Measurements from ENCODE around the gene CLK2.

Gene CLK2

GRCh38 chr1:155273343-155274245 is at the start of gene CLK2:
Gene CLK2 (minus strand): TSS chr1:155273504. CDS start chr1:155270977, 2,527 bp downstream.
- peak; percentile 94 for DNase-seq

- no peak for DNase-seq
Observed at GRCh38 chr1:155322571-155322952, 49.3 kb upstream of the CLK2 start.

- DNase-seq: no peak
Observed at GRCh38 chr1:155321639-155322503, 48.6 kb upstream of the CLK2 start.

GRCh38 chr1:155320661-155321617 is 47.6 kb upstream of the CLK2 start, which contains the start of gene RUSC1:
Gene RUSC1 (plus strand): TSS chr1:155320894. CDS start chr1:155321774, 880 bp downstream.
- peak; percentile 73 for DNase-seq

GRCh38 chr1:155320252-155320651 is 46.9 kb upstream of the CLK2 start:
- DNase-seq: no peak

- no peak for DNase-seq
Observed at GRCh38 chr1:155319536-155319935, 46.2 kb upstream of the CLK2 start.

- no peak for DNase-seq
Observed at GRCh38 chr1:155318082-155318481, 44.8 kb upstream of the CLK2 start.

- DNase-seq: no peak
Observed at GRCh38 chr1:155316922-155317321, 43.6 kb upstream of the CLK2 start.

- DNase-seq: no peak
Observed at GRCh38 chr1:155313261-155313660, 40.0 kb upstream of the CLK2 start.

GRCh38 chr1:155309423-155310021 is 36.2 kb upstream of the CLK2 start:
- DNase-seq: no peak

- peak; percentile 99 for DNase-seq
Observed at GRCh38 chr1:155308493-155309422, 35.5 kb upstream of the CLK2 start, which contains the start of gene FDPS. Gene FDPS (plus strand): TSS chr1:155308866. CDS start chr1:155309790, 924 bp downstream.

- peak; percentile 31 for DNase-seq
Observed at GRCh38 chr1:155307247-155307740, 34.0 kb upstream of the CLK2 start.

GRCh38 chr1:155305881-155306391 is 32.6 kb upstream of the CLK2 start:
- no peak for DNase-seq

- DNase-seq: no peak
Observed at GRCh38 chr1:155304558-155305063, 31.3 kb upstream of the CLK2 start.

GRCh38 chr1:155301342-155301841 is 28.1 kb upstream of the CLK2 start, which contains the start of gene PKLR:
Gene PKLR (minus strand): TSS chr1:155301438. CDS start chr1:155301395, 43 bp downstream.
- DNase-seq: no peak

GRCh38 chr1:155300553-155301329 is 27.4 kb upstream of the CLK2 start:
- no peak for DNase-seq

- DNase-seq: no peak
Observed at GRCh38 chr1:155300024-155300423, 26.7 kb upstream of the CLK2 start.

- no peak for DNase-seq
Observed at GRCh38 chr1:155297384-155297783, 24.1 kb upstream of the CLK2 start.

- DNase-seq: no peak
Observed at GRCh38 chr1:155296661-155297060, 23.4 kb upstream of the CLK2 start.
